Loucy (cell line): ENCODE data around the gene CC2D2A.

ENCODE experiments used
- H2AFZ ChIP-seq: fragments of 200-600 bp; sonication (generic); 2 replicates; pipeline ENCODE4 v1.6.0; 2016; ENCODE audit warnings: antibody characterized with exemption, mild to moderate bottlenecking, low read length, moderate library complexity
- H3F3A ChIP-seq: fragments of 200-600 bp; 2 replicates; pipeline ENCODE4 v1.6.0; 2016; ENCODE audit warnings: antibody characterized with exemption, low read depth, mild to moderate bottlenecking
- H3K27me3 ChIP-seq: fragments of 200-600 bp; sonication (generic); 2 replicates; pipeline ENCODE4 v1.6.1; 2014; ENCODE audit warnings: low read length, mild to moderate bottlenecking; ENCODE audit not compliant: insufficient read depth, poor library complexity, severe bottlenecking
- H3K36me3 ChIP-seq: fragments of 200-600 bp; sonication (generic); 2 replicates; pipeline ENCODE4 v1.6.1; 2016; ENCODE audit warnings: low read length; ENCODE audit not compliant: insufficient read depth
- H3K4me1 ChIP-seq: fragments of 200-600 bp; sonication (generic); 2 replicates; pipeline ENCODE4 v1.5.1; 2014; ENCODE audit warnings: low read length, mild to moderate bottlenecking; ENCODE audit not compliant: insufficient read depth, poor library complexity, severe bottlenecking
- H3K4me2 ChIP-seq: fragments of 200-600 bp; sonication (generic); 2 replicates; pipeline ENCODE4 v1.6.0; 2014; ENCODE audit warnings: antibody characterized with exemption, low read length, low read depth, mild to moderate bottlenecking; ENCODE audit not compliant: poor library complexity, severe bottlenecking
- H3K4me3 ChIP-seq: fragments of 200-600 bp; sonication (generic); 2 replicates; pipeline ENCODE4 v1.5.1; 2014; ENCODE audit warnings: low read length, mild to moderate bottlenecking, mixed read lengths; ENCODE audit not compliant: poor library complexity, severe bottlenecking
- H3K79me2 ChIP-seq: fragments of 200-600 bp; sonication (generic); 2 replicates; pipeline ENCODE4 v1.6.1; 2014; ENCODE audit warnings: low read length; ENCODE audit not compliant: insufficient read depth
- H3K9ac ChIP-seq: fragments of 200-600 bp; sonication (generic); 2 replicates; pipeline ENCODE4 v1.6.0; 2014; ENCODE audit warnings: mild to moderate bottlenecking, low read depth, low read length, moderate library complexity; ENCODE audit not compliant: poor library complexity, severe bottlenecking
- H3K9me2 ChIP-seq: fragments of 200-600 bp; sonication (generic); replicated peaks from 2 replicates; pipeline ENCODE4 v1.6.1; 2016; ENCODE audit warnings: low read depth, low read length, mixed read lengths
- H3K9me3 ChIP-seq: fragments of 200-600 bp; sonication (generic); 2 replicates; pipeline ENCODE4 v1.6.1; 2014; ENCODE audit warnings: mild to moderate bottlenecking, antibody characterized with exemption, low read length, low read depth; ENCODE audit not compliant: insufficient read depth
- H4K20me1 ChIP-seq: fragments of 200-600 bp; sonication (generic); 2 replicates; pipeline ENCODE4 v1.6.0; 2014; ENCODE audit warnings: antibody characterized with exemption, low read length, mild to moderate bottlenecking; ENCODE audit not compliant: insufficient read depth, poor library complexity, severe bottlenecking
- EZH2phosphoT487 ChIP-seq: fragments of 200-600 bp; IDR thresholded peaks from 2 replicates; pipeline ENCODE4 v1.6.1; 2018; ENCODE audit warnings: antibody characterized with exemption, mild to moderate bottlenecking, moderate library complexity, borderline replicate concordance
- TF ChIP-seq, protein P1 (sequence below): fragments of 200-600 bp; sonication (generic); conservative IDR thresholded peaks from 2 replicates; pipeline ENCODE4 v1.5.1; 2014; ENCODE audit warnings: mild to moderate bottlenecking, antibody characterized with exemption, low read length

The CC2D2A gene

GRCh38 chr4:15470128-15470475 is 420 bp downstream of the CC2D2A start:
- no peak for TF ChIP-seq EZH2phosphoT487
- TF ChIP-seq, protein P1, sequence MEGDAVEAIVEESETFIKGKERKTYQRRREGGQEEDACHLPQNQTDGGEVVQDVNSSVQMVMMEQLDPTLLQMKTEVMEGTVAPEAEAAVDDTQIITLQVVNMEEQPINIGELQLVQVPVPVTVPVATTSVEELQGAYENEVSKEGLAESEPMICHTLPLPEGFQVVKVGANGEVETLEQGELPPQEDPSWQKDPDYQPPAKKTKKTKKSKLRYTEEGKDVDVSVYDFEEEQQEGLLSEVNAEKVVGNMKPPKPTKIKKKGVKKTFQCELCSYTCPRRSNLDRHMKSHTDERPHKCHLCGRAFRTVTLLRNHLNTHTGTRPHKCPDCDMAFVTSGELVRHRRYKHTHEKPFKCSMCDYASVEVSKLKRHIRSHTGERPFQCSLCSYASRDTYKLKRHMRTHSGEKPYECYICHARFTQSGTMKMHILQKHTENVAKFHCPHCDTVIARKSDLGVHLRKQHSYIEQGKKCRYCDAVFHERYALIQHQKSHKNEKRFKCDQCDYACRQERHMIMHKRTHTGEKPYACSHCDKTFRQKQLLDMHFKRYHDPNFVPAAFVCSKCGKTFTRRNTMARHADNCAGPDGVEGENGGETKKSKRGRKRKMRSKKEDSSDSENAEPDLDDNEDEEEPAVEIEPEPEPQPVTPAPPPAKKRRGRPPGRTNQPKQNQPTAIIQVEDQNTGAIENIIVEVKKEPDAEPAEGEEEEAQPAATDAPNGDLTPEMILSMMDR = no peak
- Histone ChIP-seq H3K79me2 (no peaks in the 10 kb centered on the region), H4K20me1 (no peaks in the 10 kb centered on the region), H2AFZ (no peak overlapping the region), H3K4me1 (no peaks in the 10 kb centered on the region), H3K4me3 (no peak overlapping the region), H3K9me3 (no peaks in the 10 kb centered on the region), H3K9me2 (no peaks in the 10 kb centered on the region), H3K4me2 (peak overlapping the region; percentile 15), H3F3A (no peaks in the 10 kb centered on the region), H3K9ac (no peak overlapping the region), H3K27me3 (no peaks in the 10 kb centered on the region), H3K36me3 (no peaks in the 10 kb centered on the region)

DNA sequence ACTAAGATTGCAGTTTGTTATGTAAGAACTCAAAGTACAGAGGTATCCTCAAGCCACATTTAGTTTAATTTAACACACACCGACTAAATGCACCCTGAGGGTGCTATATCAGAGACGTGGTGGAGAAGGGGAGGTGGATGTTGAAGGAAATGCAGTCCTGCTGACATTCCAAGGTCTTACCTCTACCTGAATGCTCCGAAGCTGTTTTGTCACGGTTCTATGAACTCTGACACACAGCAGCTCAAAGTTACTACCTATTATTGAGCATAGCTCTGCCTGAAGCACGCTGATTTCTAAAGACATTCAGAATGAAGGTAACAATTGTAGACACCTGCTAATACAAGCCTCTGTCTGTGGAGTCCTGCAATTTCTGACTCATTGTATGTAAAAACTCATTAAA is 6.7 kb downstream of the CC2D2A start:
- Histone ChIP-seq H3K9ac (no peak overlapping the region), H3K9me2 (no peaks in the 10 kb centered on the region), H3K4me3 (no peak overlapping the region), H3K79me2 (no peaks in the 10 kb centered on the region), H3K36me3 (no peaks in the 10 kb centered on the region), H2AFZ (no peak overlapping the region), H3K9me3 (no peaks in the 10 kb centered on the region), H3K4me1 (no peaks in the 10 kb centered on the region), H3K4me2 (no peak overlapping the region), H3K27me3 (no peaks in the 10 kb centered on the region), H4K20me1 (no peaks in the 10 kb centered on the region), H3F3A (no peaks in the 10 kb centered on the region)
- TF ChIP-seq, protein P1 = no peak
- no peak for TF ChIP-seq EZH2phosphoT487

DNA sequence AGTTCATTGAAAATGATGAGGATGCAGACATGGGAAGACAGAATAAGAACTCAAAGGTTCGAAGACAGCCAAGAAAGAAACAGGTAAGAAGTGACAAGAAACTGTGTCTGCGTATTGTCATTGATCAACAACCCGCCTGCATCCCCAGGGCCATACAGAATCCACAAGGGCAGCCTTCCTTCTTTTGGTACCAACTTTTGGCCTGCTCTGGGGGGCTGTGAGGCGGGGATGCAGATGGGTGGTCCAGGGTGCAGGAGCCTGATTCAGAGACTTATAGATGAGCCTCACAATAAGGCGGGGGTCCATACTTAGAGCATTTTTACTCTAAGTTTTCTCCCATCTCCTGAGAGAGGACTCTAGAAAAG is 9.0 kb downstream of the CC2D2A start:
- Histone ChIP-seq H3K27me3 (no peaks in the 10 kb centered on the region), H3K4me1 (no peaks in the 10 kb centered on the region), H3K36me3 (no peaks in the 10 kb centered on the region), H3K9me2 (no peaks in the 10 kb centered on the region), H4K20me1 (no peaks in the 10 kb centered on the region), H3F3A (no peaks in the 10 kb centered on the region), H3K9me3 (no peaks in the 10 kb centered on the region), H3K79me2 (no peaks in the 10 kb centered on the region), H3K9ac (no peak overlapping the region), H3K4me2 (no peak overlapping the region), H2AFZ (peak overlapping the region; percentile 14; the same call in 1 of the 2 replicates), H3K4me3 (no peak overlapping the region)
- TF ChIP-seq, protein P1 = no peak
- TF ChIP-seq EZH2phosphoT487 = no peak
